DMS153 treated with DMSO at 0.1 percent for 48 hours (cell line): Measurements from ENCODE around the gene MIEF2.
"Not testable (repeated sequence)": the region's sequence is repeated elsewhere in the genome, so short reads cannot be mapped to it uniquely, and the experiment has no call there.

Experiments used
- DNase-seq: peaks from one replicate; lab custom pipeline; 2025; ENCODE audit not compliant: unreplicated experiment; lab: John Stamatoyannopoulos, UW

The MIEF2 gene

GRCh38 chr17:18280766-18281371, 20.4 kb downstream of the MIEF2 start:
- DNase-seq = no peak

- DNase-seq = no peak
These were observed 21.3 kb downstream of the MIEF2 start for GRCh38 chr17:18281788-18282187.

- DNase-seq = no peak
These were observed 24.8 kb downstream of the MIEF2 start for GRCh38 chr17:18285296-18285695.

DNA sequence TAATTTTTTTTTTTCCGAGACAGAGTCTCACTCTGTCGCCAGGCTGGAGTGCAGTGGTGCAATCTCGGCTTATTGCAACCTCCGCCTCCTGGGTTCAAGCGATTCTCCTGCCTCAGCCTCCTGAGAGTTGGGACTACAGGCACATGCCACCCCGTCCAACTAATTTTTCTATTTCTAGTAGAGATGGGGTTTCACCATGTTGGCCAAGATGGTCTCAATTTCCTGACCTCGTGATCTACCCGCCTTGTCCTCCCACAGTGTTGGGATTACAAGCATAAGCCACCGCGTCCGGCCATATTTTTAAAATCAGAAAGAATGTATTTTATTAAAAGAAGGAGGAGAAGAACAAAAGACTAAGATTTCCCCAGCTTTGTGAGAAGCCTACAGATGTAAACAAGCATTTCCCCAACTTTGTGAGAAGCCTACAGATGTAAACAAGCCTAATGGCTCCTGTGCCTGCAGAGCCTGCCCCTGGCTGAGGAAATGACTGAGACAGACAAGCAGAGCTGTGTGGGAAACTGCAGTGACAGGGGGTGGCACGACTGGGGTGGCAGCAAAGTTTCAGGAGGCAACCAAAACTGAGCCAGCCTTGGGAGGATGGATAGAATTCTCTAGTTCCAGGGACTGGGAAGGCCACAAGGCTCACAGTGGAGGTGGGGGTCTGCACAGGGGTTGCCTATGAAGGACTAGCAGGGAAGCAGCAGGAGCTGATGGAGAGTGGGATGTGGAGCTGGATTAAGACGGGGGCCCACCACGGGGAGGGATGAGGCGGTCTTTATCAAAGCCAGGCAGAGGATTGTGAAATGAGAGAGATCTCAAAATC, 31.5 kb downstream of the MIEF2 start:
- no peak for DNase-seq

DNA sequence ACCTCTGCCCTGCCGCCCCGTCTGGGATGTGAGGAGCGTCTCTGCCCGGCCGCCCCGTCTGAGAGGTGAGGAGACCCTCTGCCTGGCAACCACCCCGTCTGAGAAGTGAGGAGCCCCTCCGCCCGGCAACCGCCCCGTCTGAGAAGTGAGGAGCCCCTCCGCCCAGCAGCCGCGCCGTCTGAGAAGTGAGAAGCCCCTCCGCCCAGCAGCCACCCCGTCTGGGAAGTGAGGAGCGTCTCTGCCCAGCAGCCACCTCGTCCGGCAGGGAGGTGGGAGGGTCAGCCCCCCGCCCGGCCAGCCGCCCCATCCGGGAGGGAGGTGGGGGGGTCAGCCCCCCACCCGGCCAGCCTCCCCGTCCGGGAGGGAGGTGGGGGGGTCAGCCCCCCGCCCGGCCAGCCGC, 37.6 kb downstream of the MIEF2 start:
- not testable (repeated sequence) for DNase-seq

DNA sequence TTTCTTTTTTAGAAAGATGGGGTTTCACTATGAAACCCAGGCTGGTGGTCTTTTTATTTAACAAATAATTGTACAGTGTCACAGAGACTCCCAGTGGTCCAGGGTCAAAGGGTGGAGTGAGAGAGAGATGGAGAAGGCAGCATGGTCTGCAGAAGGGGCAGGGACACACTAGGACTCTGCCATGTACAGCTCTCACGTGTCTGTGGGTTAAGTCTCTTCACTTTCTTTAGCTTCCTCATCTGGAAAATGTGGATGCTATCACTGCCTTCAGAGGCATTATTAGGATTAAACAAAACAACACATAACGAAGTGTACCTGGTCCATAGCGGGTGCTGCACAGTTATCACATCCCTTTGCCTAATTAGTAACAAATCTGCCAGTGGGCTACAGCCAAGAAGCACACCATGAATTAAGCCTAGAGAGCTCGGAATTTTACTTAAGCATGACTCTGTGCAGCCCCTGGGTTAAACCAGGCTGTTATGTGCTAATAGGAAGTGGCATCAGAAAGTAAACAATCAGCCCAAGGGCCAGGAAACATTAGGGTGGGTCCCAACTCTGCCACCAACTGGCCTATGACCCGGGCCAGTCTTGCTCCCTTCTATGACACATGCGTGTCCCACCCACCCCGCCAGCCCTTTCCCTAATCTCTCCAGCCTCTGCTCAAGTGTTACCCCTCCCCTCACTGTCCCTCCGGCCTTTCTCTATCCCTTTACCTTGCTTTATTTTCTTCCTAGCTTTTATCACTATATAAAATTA, 40.4 kb downstream of the MIEF2 start:
- DNase-seq = no peak

DNA sequence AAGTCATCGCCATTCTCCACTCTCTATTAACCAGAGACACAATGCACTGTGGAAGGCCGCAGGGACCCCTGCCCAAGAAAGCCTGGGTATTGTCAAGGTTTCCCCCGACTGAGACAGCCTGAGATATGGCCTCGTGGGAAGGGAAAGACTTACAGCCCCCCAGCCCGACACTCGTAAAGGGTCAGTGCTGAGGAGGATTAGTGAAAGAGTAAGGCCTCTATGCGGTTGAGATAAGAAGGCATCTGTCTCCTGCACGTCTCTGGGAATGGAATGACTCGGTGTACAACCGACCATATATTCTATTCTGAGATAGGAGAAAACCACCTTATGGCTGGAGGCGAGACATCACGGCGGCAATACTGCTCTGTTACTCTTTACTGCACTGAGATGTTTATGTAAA, 42.7 kb downstream of the MIEF2 start:
- not testable (repeated sequence) for DNase-seq

DNA sequence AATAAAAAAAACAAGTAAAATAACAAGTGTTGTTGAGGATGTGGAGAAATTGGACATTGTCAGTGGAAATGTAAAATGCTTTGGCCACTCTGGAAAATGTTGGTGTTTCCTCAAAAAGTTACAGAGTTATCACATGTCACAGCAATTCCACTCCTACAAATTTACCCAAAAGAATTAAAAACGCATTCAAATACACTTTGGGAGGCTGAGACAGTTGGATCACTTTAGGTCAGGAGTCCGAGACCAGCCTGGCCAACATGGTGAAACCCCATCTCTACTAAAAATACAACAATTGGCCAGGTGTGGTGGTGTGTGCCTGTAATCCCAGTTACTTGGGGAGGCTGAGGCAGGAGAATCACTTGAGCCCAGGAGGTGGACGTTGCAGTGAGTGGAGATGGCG, 48.7 kb downstream of the MIEF2 start:
- DNase-seq = no peak

DNA sequence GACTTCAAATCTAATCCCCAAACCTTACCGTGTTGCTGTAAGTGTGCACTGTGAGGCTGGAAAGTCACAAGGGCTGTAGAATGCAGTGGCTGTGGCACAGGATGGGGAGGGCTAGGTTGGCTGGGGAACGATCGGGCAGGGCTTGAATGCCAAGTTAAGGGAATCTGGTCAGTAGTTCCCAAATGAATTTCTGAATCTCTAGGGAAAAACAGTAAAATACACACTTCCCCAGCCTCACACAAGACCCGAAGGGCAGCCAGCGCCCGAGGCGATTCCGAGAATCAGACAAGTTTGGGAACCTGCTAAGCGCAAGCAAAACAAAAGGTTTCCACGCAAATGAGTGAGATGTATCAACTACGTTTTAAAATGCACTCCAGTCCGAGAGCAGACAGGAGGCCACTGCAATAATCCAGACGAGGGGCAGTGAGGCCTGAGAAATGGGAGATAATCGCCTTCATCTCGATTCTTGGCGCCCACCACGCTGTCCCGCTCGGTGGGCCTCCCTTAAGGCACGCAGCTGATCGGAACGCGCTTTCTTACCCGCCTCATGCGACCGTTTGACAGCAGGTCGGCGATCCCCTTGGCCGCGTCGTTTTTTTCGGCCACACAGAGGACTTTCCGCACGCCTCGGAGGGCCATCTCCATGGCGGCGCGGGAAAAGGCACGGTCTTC, 53.7 kb downstream of the MIEF2 start:
- no peak for DNase-seq

DNA sequence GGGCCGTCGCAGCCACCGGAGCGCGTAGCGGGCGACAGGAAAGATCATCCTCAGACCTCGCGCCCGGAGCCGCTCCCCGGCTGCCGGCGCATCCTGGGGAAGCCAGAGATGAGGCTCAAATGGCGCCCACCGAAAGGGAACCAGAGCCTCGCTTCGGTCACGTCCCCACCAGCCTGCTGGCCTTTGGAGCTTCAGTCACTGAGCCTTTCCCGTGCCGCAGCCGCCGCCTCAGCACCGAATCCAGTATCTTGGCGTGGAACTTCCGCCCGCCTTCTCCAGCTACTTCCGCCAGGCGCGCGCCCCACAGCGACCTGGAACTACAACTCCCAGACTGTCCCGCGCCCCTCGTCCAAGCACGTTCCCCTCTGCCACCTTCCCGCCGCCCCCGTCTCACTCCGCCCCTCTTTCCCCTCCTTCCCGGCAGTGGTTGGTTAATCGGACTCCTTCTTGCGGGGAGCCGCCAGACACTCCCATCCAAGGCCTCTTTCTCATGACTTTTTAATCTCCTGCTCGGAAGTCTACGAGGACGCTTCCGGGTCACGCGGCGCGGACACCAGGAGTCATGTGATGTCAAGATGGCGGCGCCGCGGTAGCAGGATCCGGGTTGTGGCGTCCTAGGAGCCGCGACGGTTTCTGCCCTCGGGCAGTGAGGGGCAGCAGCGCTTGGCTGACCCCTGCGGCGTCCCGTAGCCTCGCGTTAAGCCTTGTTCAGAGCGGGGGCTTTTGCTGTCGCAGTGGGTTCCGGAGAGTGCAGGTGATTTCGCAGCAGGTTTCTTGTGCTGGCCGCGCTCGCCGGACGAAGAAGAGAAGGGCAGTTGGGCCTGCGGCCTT, 54.5 kb downstream of the MIEF2 start, which contains the start of the genes SMCR8 and TOP3A:
SMCR8 (plus strand) TSS at position 563 of the 831 bp plus-strand sequence. CDS start 497 bp downstream, outside the sequence.
TOP3A (minus strand) TSS at position 264 of the 831 bp plus-strand sequence; CDS start at position 48, 216 bp downstream.
- DNase-seq = peak; percentile 52

DNA sequence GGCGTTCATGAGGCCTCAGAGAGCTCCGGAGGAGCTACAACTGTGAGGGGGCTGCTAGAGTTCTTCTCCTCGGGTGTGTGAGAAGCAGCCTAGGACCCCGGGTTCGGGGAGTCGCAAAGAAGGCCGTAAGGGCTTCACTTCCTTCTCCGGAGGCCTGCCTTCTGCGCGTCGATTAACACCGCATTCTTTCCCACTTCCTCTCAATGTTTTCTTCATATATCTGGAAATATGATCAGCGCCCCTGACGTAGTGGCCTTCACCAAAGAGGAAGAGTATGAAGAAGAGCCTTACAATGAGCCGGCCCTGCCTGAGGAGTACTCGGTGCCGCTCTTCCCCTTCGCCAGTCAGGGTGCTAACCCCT, 55.1 kb downstream of the MIEF2 start:
- no peak for DNase-seq

- DNase-seq = no peak
These were observed 55.5 kb downstream of the MIEF2 start for GRCh38 chr17:18315961-18316360.
